GM19468 (cell line): ENCODE measurements around the gene FYTTD1.

Experiments
- ATAC-seq: cut with Tn5 transposase; IDR thresholded peaks from one replicate; pipeline ENCODE4 v1.9.1; 2021; ENCODE audit warnings: mild to moderate bottlenecking, moderate library complexity, moderate number of reproducible peaks; ENCODE audit not compliant: unreplicated experiment; ENCODE audit errors: extremely low read depth

FYTTD1 gene

DNA sequence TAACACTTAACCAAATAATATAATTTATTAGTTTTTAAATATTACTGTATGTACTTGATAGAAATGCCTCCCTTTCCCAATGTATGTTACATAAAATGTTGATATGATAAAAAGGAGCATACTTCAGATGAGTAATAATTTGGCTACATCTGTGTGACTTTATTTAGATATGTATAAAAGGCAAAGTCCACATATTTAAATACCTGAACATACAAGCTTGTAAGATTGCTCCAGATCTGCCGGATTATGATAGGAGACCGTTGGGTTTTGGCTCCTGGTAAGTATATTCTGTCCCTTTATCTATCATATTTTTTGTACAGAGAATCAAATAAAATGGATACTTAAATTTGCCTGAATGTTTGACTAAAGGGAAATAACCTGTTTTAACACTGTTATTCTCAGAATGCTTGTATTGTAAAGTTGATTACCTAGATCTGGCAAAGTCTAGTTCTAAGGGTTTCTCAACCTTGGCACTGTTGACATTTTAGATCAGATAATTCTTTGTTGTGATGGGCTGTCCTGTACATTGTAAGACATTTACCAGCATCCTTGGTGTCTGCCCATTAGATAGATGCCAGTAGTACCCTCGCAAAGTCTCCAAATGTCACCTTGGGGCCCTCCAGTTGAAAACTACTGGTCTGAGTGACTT lies 79.8 kb downstream of the FYTTD1 start:
- no peak for ATAC-seq

DNA sequence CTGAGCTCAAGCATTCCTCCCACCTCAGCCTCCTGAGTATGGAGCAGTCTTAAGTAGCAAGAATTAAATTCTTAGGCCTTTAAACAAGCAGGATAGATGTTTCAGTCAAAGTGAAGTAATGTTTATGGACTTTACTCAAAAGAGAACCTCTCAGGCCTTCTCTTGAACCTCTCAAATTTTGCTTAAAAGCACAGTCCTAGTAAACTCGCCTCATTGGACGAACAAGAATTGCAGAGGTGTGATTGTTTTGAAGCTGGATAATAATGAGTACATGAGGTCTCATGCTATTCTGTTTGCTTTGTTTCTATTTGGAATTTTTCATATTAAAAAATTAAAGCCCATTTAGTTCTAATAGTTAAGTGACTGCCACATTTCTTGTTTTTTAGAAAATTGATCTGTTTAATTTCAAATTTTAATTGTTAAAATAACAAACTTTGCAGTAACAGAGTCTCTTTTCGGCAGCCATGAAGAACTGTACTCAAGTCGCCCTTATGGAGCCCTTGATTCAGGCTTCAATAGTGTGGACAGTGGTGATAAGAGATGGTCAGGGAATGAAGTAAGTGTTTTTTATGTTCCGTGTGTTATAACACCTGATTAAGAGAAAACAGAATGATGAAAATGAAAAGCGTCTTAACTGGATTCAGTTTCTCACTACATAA lies 80.8 kb downstream of the FYTTD1 start:
- no peak for ATAC-seq

DNA sequence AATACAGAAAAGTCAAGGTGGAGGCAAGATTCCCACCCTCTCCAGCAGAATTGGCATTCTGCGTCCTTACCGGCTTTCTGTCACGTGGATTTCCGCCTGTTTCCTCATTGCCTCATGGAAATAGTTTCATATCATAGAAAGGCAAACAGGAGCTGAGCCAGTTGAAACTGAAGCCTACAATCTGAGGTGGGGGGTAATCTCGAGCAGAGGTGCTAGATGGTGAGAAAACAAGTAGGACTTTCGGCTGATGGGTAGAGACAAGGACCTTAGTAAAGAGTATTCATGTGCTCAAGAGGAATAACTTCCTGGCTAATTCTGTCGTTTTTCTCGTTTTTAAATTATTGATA lies 81.3 kb downstream of the FYTTD1 start:
- ATAC-seq, result no peak

DNA sequence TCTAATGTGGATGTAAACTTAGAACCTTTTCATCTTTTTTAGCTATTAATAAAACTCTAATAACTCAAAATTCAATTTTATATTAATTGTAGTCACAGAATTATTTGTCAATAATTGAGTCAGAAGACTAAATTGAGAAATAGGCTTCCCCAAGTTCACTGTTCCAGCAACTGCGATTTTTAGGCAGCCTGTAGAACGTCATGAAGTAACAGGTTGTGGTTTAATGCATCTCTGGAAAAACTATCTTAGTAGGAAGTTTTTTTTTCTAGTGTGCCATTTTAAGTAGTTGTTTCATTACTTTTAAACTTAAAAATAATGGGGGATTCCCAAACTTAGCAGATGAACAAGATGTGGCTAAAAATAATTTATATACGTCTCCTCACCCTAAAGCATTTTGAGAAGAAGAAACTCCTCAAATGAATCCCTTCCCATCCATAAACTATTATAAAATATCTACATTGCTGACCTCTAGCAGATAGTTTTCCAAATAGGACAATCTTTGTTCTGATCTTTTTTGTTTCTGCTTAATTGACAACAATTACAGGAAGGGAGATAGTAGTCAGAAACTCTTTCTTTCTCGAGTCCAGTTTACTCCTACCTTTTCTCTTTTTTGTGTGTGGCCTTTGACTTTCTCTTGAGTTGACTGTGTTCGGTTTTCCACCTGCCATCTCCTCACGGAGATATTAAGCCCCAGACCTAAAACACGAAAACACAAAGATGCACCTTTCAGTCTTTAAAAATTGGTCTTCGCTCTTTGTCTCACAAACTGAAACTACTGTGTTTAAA lies 84.4 kb downstream of the FYTTD1 start:
- ATAC-seq, result no peak

DNA sequence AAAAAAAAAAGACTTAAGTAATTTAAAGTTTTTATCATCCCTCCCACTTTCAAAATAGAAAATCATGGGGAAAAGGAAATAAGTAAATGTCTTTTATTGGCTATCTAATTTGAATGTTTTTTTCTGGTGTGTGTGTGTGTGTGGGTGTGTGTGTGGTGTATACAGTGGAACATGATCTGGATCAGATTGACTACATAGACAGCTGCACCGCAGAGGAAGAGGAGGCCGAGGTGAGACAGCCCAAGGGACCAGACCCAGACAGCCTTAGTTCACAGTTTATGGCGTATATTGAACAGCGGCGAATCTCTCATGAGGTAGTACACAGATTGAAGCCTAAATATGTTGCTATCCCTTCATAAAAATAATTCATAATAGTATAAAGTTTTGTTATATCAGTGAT lies 85.8 kb downstream of the FYTTD1 start:
- no peak for ATAC-seq

DNA sequence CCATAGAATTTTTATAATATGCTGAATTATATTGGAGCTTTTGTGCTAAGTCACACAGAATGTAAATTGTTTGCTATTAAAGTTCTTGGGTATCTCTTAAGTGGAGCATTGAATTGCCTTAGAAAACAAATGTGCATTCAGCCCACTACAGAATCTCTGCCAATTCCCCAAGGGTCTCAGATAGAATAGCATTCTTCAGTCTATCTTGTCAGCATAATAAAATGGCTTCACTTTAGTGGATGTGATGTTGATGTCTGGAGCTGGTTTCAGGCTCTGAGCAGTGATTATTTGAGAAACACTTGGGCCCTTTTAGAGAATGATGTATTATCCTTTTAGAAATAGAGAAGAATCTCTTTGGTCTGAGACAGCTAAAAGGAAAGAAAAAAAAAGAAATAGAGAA lies 86.6 kb downstream of the FYTTD1 start:
- ATAC-seq, result no peak
